Activated T-helper 9 cell treated with anti-CD3 and anti-CD28 coated beads, Interleukin-2, amount 50 U/mL, for 16 hours (primary cell): ENCODE data around the gene TIAM2.
"Not testable (repeated sequence)": the region's sequence is repeated elsewhere in the genome, so short reads cannot be mapped to it uniquely, and the experiment has no call there.

Experiments
- DNase-seq: peaks from one replicate; pipeline ENCODE4 v3.0.0-alpha.2; 2020; ENCODE audit warnings: low read depth

The TIAM2 gene

DNA sequence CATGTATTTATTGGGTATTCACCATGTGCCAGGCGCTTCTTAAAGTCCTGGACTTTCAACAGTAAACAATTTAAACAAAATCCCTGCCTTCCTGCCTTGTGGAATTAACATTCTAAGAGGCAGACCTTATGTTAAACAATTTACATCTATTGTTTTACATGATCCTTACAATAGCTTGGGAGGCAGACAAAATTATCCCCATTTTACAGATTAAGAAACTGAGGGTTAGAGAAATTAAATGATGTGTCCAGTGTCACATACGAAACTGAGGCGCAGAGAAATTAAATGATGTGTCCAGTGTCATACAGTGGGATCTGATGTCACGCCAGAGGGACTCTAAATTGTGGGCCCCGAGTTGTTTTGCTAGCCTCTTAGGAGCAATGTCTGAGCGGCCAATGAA lies 105.5 kb downstream of the TIAM2 start:
- DNase-seq, result no peak

DNA sequence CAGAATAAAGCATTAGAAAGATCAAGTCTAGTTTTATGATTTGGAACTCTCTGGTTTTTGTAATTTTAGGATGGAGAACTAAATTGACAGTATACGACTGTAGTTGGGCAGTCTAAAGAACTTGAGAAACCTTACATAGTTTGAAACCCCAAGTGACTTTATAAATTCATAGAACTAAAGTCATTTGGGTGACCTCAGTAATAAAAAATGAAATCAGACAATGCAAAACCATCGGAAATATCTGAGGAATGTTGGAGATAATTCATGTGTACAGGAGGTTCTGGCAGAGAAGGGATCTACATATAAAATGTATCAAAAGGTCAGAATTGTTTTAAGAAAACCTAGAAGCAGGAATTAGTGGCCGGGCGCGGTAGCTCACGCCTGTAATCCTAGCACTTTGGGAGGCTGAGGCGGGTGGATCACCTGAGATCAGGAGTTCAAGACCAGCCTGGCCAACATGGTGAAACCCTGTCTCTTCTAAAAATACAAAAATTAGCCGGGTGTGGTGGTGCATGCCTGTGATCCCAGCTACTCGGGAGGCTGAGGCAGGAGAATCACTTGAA lies 108.0 kb downstream of the TIAM2 start:
- DNase-seq, result not testable (repeated sequence)

DNA sequence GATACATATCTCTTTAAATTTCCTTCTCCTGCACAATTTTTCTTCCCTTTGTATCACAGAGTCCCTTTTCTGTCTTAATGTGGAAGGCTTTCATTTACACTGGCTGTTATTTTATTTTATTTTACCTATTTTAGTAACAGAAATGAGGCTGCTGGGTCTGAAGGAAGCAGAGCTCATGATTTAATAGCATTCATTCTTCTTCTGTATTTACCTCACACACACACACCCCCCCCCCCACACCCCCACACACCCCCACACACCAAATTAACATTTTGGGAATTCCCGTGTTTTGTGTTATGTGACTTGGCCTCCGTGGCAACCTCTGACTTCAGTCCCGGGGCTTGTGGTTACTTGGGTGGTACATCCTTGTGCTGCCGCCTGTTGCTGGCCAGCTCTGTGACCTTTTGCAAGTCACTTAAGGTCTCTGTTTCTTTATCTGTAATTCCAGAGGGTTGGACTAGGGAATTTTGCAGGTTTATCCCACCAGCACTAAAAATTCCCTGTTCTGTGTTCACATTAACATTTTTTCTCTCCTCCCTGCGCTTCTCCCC lies 108.8 kb downstream of the TIAM2 start:
- DNase-seq, result peak; percentile 13

DNA sequence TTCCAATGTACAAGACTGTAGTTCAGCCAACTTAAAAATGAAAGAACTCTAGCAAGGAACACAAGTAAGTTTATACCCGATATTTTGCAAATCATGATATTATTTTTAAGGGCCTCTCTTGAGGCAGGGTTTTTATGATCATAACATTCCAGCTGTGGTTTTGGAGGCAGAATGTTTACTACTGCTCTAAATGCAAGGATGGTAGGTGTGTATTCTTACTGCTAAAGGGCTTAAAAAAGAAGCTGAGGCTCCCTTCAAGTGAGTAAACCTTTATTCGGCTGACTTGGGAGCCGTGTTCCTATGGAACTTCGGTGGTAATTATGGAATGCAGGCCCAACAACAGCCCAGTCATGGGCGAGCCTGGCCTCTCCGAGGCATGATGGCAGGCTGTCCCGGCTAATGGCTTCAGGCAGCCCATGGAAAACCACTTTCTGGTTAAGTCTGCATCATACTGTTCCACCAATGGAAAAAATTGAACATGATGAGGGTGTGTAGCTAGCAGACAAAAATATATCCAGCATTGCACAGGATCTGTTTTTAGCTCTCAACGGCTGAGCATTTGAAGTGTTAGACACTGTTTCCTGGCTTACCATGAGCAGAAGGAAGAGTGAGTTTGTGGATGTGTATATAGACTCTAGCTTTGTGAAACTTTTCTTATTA lies 111.5 kb downstream of the TIAM2 start:
- no peak for DNase-seq

DNA sequence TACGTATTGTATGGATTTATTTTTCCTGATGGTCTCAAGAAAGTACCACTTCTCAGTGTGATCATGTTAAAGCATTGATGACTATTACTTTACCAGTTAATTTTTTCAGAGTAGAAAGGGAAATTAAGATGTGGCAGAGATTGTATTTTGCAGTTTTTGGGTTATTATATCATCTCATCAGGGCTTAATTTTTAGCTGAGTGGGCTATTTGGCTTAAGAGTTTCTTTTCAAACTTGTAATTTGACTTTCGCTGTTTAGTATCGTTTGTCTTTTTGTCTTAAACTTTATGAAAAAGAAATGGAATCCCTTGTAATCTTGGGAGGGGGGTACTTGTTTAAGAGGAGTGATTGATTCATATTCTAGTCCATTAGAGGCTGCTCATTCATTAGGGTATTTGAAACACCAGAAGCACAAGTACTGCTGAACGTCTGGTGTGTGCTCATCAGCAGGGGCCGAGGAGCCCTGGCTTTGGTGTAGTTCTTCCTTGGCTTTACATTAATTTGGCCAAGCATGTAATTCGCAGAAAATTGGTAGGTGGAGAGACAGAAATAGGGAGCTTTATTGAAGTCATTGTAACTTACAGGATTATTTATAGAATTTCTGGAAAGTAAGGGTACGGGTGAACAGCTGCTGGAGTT lies 112.4 kb downstream of the TIAM2 start:
- no peak for DNase-seq

DNA sequence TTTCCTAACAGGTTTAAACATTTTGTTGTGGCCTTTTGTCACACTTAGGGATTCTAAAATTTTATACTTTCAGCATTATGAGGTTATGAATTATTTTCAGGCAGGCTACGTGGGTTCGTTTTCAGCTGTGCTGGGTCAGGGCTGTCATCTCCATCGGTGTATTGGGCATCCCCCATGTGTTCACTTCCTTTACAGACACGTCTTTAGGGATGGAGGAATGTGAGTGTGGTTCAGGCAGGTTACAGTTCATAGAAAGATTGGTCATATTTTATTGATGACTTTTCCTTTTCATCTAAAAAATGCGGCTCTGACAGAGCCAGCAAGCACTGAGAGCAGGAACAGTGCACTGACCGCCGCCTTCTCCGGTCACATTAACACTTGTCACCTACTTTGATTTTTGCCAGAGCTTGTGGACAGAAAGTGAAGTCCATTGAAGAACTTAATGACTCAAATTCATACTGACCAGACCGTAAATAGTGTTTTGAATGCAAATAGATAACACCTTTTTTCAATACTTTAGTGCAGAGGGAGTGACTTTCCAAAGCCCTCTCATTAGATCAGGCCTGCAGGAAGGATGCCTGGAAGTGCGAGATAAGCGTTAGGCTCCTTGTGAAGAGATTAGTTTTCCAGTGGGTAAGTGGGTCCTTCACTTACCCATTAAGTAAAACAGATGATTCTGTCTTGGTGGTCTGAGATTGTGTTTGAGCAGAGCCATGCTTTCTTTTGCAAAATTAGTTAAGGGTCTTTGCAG lies 113.1 kb downstream of the TIAM2 start:
- no peak for DNase-seq

DNA sequence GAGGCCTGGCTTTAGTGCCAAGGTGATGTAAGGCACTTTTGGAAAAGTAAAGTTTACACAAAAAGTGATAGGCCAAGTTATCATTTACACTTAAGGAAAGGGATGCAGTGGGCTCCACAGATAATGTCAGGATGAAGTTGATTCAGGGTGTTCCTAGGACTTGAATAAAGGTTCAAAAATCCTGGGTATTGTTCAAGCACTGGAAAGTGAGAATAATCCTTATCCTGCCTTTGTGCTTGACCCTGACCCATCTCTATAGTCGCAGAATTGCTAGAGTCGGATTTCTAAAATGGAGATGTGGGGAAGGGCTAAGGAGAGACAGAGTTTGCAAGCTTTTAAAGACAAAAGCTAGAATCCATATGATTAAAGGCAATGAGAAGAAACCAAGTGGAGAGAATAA lies 115.6 kb downstream of the TIAM2 start:
- DNase-seq, result no peak

DNA sequence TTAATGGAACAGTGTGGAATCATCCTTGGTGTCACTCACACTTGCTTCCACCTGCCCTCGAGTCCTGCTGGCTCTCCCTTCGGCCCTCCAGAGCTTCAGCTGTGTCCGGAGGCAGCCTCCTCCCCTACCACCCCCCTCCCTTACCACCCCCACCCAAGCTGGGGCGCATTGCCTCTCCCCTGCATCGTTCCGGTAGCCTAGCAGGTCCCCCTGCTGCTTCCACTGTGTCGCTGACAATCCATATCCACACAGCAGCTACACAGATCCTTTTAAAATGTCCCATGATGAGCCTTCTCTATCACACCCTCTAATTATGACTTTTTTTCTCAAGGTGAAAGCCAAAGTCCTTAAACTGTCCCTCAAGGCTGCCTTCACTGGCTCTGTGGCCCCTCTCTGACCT lies 117.6 kb downstream of the TIAM2 start:
- DNase-seq, result no peak

DNA sequence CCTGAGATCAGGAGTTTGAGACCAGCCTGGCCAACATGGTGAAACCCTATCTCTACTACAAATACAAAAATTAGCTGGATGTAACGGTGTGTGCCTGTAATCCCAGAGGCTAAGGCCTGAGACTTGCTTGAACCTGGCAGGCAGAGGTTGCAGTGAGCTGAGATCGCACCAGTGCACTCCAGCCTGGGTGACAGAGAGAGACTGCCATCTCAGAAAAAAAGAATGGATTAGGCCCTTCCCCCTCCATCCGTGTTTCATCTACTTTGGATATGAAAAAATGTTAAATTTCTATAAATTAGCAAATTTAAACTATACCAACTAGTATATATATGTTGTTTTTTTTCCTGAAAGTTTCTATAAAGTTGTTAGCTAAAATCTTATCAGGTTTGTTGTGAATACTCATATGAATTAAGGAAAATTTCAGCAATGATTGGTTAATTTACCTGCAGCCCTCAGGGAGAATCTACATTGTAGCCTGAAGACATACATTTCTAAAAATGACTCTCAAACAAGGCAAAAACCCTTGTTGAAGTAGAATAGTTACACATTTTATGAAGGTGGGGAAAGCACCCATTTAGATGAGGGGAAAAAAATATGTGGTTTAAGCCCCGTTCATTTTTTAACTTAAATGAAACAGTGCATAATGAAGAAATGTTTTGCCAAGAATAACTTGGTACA lies 120.9 kb downstream of the TIAM2 start:
- DNase-seq, result no peak

DNA sequence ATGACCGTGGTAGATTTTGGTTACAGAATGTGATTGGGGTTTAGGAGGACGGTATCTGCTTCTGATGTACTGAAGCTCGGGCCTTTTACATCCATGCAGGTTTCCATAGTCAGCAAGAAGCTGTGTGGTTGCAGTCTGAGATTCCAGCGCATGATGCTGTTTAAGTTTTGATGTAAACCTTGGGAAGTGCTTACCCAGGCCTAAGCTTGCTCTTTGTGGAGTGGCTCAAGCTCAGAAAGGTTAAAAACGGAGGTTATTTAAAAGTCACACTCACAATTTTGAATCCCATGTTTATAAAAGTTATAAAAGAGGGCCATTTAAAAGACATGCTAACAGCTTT lies 121.4 kb downstream of the TIAM2 start:
- DNase-seq, result no peak

DNA sequence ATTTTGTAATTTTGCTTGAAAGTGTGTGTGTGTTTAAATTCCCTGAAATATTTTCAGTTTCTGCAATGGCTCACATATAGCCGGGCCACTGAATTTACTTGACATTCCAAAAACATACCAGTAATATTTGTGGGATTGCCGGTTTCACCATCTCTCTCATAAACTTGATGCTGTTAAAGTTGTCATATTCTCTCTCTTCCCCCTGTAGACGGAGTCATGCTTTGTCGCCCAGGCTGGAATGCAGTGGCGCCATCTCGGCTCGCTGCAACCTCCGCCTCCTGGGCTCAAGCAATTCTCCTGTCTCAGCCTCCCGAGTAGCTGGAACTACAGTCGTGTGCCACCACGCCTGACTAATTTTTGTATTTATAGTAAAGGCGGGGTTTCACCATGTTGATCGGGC lies 122.1 kb downstream of the TIAM2 start:
- no peak for DNase-seq

DNA sequence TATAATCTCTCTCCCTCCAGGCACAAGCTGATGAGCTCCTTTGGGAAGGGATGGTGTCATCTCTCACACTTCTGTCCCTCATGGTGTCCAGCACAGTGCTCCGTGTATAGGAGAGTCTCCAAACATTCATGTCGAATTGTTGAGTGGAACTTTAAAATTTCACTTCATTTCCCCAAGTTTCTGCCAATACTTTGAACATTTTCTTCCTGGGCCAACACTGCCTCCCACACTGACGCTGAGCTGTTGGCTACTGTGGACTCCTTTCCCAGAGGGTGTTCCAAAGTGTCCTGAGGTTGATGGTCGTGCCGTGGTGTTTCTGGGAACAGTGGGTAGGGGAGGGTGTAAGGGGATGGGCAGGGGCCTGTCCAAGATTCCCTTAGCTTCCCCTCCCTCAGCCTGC lies 122.7 kb downstream of the TIAM2 start:
- DNase-seq, result no peak

DNA sequence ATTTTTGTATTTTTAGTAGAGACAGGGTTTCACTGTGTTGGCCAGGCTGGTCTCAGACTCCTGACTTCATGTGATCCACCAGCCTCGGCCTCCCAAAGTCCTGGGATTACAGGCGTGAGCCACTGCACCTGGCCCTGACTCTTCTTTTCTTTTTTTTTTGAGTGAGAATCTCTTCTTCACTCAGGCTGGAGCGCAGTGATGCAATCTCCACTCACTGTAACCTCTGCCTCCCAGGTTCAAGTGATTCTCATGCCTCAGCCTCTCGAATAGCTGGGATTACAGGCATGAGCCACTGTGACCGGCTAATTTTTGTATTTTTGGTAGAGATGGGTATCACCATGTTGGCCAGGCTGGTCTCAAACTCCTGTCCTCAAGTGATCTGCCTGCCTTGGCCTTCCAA lies 124.1 kb downstream of the TIAM2 start:
- not testable (repeated sequence) for DNase-seq

DNA sequence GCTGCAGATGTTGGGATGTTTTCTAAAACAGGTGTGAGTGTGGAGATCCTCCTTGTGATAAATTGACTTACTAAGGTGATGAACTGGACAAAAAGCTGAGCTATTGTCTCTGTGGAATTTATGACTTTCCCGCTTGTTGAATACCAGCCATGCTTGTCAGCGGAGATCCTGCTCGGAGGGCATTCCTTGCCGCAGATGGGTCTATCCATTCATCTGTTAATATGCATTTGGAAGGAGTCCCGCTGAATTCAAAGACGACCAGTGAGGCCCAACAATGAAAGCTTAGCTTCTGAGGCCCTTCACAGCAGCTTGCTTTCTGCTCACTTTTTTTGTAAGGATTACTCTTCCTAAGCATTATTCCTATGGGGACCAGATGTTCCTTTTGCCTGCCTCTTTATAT lies 124.9 kb downstream of the TIAM2 start:
- no peak for DNase-seq

DNA sequence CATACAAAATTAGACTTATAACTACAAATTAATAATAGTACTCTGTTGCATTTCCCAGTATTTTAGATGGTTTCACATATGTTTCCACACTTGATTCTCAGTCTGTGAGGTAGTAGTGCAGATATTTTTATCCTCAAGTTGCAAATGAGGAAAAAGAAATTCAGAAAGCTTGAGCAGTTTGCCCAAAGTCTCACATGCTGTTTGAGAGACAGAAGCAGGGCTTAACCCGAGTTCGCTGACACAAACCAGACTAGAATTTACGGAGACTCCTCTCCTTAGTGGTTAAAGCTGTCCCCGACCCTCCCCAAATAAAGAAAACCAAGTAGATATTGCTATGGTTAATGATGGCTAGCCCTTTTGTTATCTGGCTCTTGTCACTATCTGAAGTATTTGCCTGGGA lies 126.2 kb downstream of the TIAM2 start:
- no peak for DNase-seq

DNA sequence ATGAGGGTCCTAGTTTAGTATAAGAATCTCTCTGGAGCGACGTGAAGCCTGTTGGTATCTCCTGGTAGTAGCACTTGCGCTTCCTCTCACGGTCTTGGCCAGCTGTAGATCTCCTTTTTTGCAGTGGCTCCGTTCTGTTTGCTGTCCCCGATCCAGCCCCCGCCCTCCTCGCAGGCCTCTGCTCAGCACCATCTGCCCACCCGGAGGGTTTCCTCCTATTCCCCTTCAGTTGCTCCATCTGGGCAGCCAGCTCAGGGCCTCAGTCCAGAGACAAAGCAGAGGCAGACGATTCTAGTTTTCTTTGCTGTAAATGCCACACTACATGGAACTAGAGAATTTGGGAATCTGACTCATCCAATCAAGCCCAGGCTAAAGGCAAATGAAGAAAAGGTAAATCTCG lies 126.6 kb downstream of the TIAM2 start:
- no peak for DNase-seq

DNA sequence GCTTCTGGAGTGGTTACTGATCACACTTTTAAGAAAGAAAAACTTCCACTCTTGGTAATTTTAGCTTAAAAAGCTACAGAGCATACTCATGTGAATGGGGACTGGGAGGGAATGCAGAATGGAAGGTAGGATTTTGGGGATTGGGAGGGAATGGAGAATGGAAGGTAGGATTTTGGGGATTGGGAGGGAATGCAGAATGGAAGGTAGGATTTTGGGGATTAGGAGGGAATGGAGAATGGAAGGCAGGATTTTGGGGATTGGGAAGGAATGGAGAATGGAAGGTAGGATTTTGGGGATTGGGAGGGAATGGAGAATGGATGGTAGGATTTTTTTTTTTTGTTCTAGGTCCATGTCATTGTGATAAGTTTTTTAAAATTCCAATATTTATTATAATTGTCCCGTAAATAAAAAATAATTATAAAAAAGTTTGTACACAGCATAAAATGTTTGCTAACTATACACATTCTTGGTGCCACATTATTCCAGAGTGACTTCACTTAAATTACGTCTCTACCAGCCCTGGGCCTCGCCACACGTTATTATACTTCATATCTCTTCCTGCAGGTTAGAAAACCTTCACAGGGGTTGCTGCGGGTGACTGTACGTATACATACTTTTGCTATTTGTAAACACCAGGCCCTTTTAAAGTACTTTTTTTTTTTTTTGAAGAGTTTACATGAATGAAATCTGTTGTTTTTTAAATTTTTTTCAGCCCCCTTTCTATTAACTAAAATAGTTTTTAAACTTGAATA lies 127.3 kb downstream of the TIAM2 start:
- no peak for DNase-seq

DNA sequence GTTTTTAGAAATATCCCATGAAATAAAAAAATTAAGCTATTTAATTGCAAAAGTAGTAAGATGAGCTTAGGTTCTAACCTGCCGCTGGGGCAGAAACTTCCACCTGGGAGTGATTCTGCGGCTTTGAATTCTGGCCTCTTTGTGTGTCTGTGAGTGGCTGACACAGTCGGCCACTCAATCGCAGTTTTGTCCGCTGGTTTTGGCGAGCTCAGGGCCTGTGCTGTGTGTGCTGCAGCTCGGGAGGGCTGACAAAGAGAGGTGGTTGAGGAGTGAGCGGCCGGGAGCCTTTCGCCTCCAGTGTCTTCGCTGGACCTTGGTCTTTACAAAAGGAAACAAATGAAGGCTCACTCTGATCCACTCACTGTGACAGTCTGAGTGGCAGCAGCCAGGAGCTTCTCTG lies 128.4 kb downstream of the TIAM2 start:
- DNase-seq, result no peak

DNA sequence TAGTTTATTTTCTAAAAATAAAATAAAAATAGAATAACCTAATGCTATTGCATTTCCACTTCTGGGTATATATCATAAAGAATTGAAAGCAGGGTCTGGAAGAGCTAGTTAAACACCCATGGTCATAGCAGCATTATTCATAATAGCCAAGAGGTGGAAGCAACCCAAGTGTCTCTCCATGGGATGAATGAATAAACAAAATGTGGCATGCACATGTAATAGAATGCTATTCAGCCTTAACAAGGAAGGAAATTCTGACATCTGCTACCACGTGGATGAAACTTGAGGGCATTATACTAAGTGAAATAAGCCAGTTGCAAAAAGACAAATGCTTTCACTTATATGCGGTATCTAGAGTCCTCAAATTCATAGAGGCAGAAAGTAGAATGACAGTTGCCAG lies 130.8 kb downstream of the TIAM2 start:
- no peak for DNase-seq

DNA sequence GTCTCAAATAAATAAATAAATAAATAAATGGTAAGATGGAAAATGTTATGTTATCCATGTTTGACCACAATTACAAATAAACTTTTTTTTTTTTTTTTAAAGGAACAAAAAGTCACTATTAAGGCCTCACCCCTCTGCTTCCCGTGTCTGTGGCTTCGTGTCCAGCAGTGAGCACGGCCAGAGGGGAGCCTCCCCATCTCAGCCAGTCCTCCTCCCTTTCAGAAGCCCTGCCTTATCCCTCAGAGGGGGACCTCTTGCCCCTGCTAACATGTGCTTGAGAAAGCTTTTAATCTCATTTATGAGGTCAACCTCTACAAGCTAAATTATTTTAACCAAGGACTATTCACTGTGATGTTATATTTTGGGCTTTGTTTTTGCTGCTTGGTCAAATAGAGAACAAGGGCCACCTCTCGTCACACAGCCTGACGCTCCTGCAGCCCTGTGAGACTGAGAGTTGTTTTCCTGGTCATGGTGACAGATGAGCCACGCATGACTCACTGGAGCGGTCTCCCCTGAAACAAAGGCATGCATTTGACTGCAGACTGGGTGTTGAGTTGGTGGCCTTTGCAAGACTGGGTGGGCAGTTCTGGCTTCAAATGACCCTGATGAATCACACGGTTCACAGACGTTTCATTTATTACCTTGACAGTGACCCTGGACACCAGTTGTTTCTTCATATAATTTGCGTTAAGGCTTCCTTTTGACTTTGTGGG lies 131.8 kb downstream of the TIAM2 start:
- DNase-seq, result peak; percentile 46

DNA sequence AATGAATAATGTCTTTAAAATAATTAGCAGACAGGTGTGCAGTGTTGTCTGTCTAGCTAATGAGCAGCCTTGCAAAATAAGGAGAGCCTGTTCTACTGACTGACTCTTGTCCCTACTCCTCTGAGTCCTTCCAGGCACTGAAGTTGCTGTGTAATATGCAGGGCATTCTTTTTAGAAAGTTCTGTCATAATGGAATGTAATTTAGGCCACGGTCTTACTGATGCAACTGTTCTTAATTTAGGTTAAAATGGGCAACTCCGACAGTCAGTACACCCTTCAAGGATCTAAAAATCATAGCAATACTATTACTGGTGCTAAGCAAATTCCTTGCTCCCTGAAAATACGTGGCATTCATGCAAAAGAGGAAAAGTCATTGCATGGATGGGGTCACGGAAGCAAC lies 133.9 kb downstream of the TIAM2 start:
- DNase-seq, result no peak
